ENCODE measurements around the gene CTPS2. TPM values are rescaled to one million over a fixed set of nuclear protein-coding genes. Genes with fewer than 3 reads are reported as not detected.

The CTPS2 gene
- total RNA-seq, 1 donor from 2014 or later, result 59.0 TPM

DNA sequence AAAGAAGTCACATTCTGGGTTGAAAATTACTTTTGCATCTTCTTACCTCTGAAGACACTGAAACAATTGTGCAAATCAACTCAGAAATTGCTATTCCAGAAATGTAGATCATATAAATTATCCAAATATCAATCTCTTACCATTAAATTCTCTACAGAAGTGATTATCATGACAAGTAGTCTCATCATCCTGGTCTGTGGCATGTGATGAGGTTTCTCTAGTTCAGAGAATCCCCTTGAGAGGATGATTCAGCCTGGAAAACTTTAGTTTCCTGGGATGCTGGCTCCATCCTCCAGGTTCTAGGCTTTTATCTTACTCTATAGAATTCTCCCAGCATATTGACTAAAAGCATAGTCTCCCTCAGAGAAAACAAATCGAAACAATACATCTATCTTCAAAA is 138.7 kb downstream of the CTPS2 start:
- Mint-ChIP-seq H3K4me3 (no peak overlapping the region), H3K9me3 (no peaks in the 10 kb centered on the region), H3K27ac (no peak overlapping the region), H3K4me1 (ENCODE audit: unreplicated experiment) (peaks cover 12% of the 10 kb centered on the region), H3K27me3 (no peaks in the 10 kb centered on the region), H3K36me3 (peaks cover 4% of the 10 kb centered on the region)
- no peak for DNase-seq (ENCODE audit: extremely low spot score, unreplicated experiment)
- TF ChIP-seq, protein P1, sequence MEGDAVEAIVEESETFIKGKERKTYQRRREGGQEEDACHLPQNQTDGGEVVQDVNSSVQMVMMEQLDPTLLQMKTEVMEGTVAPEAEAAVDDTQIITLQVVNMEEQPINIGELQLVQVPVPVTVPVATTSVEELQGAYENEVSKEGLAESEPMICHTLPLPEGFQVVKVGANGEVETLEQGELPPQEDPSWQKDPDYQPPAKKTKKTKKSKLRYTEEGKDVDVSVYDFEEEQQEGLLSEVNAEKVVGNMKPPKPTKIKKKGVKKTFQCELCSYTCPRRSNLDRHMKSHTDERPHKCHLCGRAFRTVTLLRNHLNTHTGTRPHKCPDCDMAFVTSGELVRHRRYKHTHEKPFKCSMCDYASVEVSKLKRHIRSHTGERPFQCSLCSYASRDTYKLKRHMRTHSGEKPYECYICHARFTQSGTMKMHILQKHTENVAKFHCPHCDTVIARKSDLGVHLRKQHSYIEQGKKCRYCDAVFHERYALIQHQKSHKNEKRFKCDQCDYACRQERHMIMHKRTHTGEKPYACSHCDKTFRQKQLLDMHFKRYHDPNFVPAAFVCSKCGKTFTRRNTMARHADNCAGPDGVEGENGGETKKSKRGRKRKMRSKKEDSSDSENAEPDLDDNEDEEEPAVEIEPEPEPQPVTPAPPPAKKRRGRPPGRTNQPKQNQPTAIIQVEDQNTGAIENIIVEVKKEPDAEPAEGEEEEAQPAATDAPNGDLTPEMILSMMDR (conservative IDR thresholded peaks at IDR 0.05), result no peak

DNA sequence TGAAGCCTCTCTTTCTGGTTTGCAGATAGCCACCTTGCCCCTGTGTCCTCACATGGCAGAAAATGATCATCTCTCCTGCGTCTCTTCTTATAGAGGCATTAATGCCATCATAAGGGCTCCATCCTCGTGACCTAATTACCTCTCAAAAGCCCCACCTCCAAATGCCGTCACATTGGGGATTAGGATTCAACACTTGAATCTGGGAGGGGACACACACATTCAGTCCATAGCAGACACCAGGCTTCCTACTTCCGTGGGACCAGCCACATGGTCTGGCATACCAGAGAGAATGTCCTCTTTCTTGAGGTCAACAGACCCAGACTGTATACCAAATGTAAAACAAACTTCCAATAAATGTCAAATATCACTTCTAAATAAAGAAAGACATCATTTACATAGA is 144.8 kb downstream of the CTPS2 start:
- H3K27ac Mint-ChIP-seq, result no peak overlapping the region
- TF ChIP-seq, protein P1 (conservative IDR thresholded peaks at IDR 0.05), result no peak
- H3K36me3 Mint-ChIP-seq, result no peaks in the 10 kb centered on the region

GRCh38 chrX:16566571-16566970 is 145.9 kb downstream of the CTPS2 start:
- TF ChIP-seq, protein P1 (conservative IDR thresholded peaks at IDR 0.05), result no peak
- no peaks in the 10 kb centered on the region for H3K27me3 Mint-ChIP-seq
- H3K9me3 Mint-ChIP-seq, result no peaks in the 10 kb centered on the region
- no peak overlapping the region for H3K4me3 Mint-ChIP-seq
- H3K36me3 Mint-ChIP-seq, result no peaks in the 10 kb centered on the region
- H3K27ac Mint-ChIP-seq, result no peak overlapping the region
- DNase-seq (ENCODE audit: extremely low spot score, unreplicated experiment), result no peak
- no peaks in the 10 kb centered on the region for H3K4me1 Mint-ChIP-seq (ENCODE audit: unreplicated experiment)

More for the DNA sequence above, 144.8 kb downstream of the CTPS2 start:
- H3K4me3 Mint-ChIP-seq, result no peak overlapping the region
- no peaks in the 10 kb centered on the region for H3K9me3 Mint-ChIP-seq
- no peaks in the 10 kb centered on the region for H3K27me3 Mint-ChIP-seq
- no peaks in the 10 kb centered on the region for H3K4me1 Mint-ChIP-seq (ENCODE audit: unreplicated experiment)
- no peak for DNase-seq (ENCODE audit: extremely low spot score, unreplicated experiment)

- no peaks in the 10 kb centered on the region for H3K36me3 Mint-ChIP-seq
- TF ChIP-seq, protein P1 (conservative IDR thresholded peaks at IDR 0.05), result no peak
- H3K4me3 Mint-ChIP-seq, result no peak overlapping the region
- H3K27me3 Mint-ChIP-seq, result no peaks in the 10 kb centered on the region
- H3K9me3 Mint-ChIP-seq, result peaks cover 4% of the 10 kb centered on the region
- peaks cover 5% of the 10 kb centered on the region for H3K4me1 Mint-ChIP-seq (ENCODE audit: unreplicated experiment)
- DNase-seq (ENCODE audit: extremely low spot score, unreplicated experiment), result no peak
- no peak overlapping the region for H3K27ac Mint-ChIP-seq
Measured at GRCh38 chrX:16560173-16560572, 152.3 kb downstream of the CTPS2 start.

DNA sequence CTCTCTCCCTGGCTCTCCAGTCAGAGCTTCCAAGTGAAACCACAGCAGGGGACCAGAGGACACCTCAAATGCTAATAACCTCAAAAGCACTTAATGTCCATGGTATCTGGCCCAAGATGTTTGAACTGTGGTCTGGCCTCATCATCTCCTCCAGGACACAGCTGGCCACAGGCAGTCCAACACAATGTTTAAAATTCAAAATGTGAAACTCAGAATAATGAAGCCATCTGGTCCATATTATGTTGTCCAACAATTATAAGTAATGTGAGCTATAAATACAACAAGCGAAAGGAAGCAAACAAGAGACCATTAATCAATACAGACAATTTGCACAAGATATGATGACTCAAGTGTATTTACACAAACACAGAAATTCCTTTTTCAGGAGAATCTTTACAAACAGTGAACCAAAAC is 153.3 kb downstream of the CTPS2 start:
- H3K27ac Mint-ChIP-seq, result no peak overlapping the region

More for the DNA sequence above, 153.3 kb downstream of the CTPS2 start:
- Mint-ChIP-seq H3K4me3 (no peak overlapping the region), H3K27me3 (no peaks in the 10 kb centered on the region), H3K4me1 (ENCODE audit: unreplicated experiment) (peaks cover 5% of the 10 kb centered on the region), H3K36me3 (no peaks in the 10 kb centered on the region), H3K9me3 (peaks cover 4% of the 10 kb centered on the region)
- DNase-seq (ENCODE audit: extremely low spot score, unreplicated experiment), result no peak
- TF ChIP-seq, protein P1 (conservative IDR thresholded peaks at IDR 0.05), result no peak

Data from type B pancreatic cell (in vitro differentiated cells).